ENCODE results near the gene TARS3. TPM values are rescaled to one million over a fixed set of nuclear protein-coding genes. Genes with fewer than 3 reads are reported as not detected.
"Not testable (repeated sequence)": the region's sequence is repeated elsewhere in the genome, so short reads cannot be mapped to it uniquely, and the experiment has no call there.

TARS3 gene
- 10.4 and 10.5 TPM in 2 replicates for total RNA-seq

DNA sequence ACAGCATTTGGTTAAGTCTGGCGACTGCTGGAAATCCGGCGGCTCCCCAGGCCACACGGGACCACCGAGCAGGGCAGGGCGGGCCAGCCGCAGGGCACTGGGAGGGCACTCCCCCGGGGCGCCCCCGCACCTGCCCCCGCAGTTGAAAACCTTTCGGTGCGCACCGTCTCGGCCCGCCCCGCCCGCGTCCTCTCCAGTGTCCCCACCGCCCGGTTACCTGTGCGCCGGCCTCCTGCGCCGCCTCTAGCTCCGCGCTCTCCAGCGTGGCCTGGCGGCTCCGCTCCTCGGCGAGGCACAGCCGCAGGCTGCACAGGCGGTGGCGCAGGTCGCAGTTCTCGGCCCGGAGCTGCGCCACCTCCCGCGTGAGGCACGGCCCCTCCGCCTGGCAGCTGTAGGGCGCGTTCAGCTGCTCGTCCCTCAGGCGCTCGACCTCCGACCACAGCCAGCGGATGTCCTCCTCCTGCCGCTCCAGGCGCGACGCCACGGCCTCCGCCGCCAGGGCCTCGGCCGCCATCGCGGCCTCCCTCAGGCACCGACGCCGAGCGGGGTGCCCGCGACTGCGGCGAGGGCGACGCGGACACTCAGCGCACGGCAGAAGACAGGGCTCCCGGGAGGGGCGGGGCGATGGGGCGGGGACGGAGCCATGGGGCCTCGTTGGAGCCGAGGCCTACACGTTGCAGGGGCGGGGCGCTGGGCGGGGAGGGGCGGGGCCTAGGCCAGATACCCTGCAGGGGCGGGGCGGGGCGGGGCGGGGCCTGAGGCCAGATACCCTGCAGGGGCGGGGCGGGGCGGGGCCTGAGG lies at the start of gene TARS3:
TARS3 (minus strand) TSS at position 600 of the 801 bp plus-strand sequence; CDS start at position 514, 86 bp downstream.
- no peaks in the 10 kb centered on the region for H3K36me3 ChIP-seq (ENCODE audit: control insufficient read depth, insufficient read depth, low read length)
- no peak for DNase-seq (ENCODE audit: low read depth)
- H3K27me3 ChIP-seq (ENCODE audit: control insufficient read depth, insufficient read depth, low read length) = no peaks in the 10 kb centered on the region
- peak within 1 kb of the TSS; percentile 81 for H3K4me3 ChIP-seq (ENCODE audit: low read depth, low read length)
- TF ChIP-seq, protein P1, sequence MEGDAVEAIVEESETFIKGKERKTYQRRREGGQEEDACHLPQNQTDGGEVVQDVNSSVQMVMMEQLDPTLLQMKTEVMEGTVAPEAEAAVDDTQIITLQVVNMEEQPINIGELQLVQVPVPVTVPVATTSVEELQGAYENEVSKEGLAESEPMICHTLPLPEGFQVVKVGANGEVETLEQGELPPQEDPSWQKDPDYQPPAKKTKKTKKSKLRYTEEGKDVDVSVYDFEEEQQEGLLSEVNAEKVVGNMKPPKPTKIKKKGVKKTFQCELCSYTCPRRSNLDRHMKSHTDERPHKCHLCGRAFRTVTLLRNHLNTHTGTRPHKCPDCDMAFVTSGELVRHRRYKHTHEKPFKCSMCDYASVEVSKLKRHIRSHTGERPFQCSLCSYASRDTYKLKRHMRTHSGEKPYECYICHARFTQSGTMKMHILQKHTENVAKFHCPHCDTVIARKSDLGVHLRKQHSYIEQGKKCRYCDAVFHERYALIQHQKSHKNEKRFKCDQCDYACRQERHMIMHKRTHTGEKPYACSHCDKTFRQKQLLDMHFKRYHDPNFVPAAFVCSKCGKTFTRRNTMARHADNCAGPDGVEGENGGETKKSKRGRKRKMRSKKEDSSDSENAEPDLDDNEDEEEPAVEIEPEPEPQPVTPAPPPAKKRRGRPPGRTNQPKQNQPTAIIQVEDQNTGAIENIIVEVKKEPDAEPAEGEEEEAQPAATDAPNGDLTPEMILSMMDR (IDR thresholded peaks at IDR 0.05; ENCODE audit: insufficient read depth, low read length, poor library complexity, severe bottlenecking) = no peak

DNA sequence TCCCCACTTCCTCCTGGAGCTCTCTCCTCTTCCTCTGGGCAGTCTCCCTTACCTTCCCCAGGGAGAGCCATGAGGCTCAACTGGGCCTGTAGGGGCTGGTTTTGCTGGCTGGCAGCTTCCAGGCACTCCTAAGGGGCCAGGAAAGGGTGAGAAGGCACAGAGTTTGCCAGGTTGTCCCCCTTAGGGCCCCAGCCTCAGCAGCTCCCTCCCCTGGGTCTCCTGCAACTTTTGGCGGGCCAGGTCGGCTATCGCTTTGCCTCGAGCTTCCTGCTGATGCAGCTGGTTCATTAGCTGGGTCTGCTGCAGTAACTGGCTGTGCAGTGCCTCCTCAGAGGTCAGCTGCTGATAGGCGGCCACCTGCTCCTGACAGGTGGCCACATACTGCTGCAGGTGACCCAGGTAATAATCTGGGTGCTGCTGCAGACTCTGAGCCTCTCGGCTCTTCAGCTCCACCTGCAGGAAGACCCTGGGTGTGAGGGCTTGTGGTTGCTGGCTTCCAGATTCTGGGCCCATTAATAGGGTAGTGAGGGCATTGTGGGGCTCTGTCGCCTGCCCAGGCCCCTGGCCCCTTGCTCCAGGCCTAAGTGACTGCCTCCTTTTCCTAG lies 49.3 kb upstream of the TARS3 start:
- DNase-seq (ENCODE audit: low read depth) = no peak
- Histone ChIP-seq H3K4me3 (ENCODE audit: low read depth, low read length) (no peak overlapping the region), H3K36me3 (ENCODE audit: control insufficient read depth, insufficient read depth, low read length) (no peaks in the 10 kb centered on the region), H3K27me3 (ENCODE audit: control insufficient read depth, insufficient read depth, low read length) (no peaks in the 10 kb centered on the region)
- TF ChIP-seq, protein P1 (IDR thresholded peaks at IDR 0.05; ENCODE audit: insufficient read depth, low read length, poor library complexity, severe bottlenecking) = no peak

DNA sequence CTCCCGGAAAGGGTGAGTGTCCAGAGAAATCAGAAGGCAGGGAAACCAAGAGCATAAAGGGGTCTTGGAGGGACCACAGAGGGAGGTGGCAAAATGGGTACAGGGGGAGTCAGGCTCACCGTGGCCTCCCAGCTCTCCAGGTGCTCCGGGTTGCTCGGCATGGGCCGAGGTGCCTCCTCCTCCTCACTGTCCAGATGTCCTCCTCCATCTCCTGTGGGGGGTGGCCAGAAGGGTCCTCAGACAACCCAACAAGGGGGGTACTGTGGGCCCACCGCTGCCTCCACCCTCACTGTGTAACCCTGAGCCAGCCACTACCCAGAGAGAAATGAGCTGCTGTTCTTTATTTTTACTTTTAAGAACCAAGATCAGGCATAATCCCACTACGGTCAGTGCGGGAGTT lies 48.6 kb upstream of the TARS3 start:
- DNase-seq (ENCODE audit: low read depth) = no peak
- H3K4me3 ChIP-seq (ENCODE audit: low read depth, low read length) = no peak overlapping the region
- no peaks in the 10 kb centered on the region for H3K36me3 ChIP-seq (ENCODE audit: control insufficient read depth, insufficient read depth, low read length)
- H3K27me3 ChIP-seq (ENCODE audit: control insufficient read depth, insufficient read depth, low read length) = no peaks in the 10 kb centered on the region
- TF ChIP-seq, protein P1 (IDR thresholded peaks at IDR 0.05; ENCODE audit: insufficient read depth, low read length, poor library complexity, severe bottlenecking) = no peak

DNA sequence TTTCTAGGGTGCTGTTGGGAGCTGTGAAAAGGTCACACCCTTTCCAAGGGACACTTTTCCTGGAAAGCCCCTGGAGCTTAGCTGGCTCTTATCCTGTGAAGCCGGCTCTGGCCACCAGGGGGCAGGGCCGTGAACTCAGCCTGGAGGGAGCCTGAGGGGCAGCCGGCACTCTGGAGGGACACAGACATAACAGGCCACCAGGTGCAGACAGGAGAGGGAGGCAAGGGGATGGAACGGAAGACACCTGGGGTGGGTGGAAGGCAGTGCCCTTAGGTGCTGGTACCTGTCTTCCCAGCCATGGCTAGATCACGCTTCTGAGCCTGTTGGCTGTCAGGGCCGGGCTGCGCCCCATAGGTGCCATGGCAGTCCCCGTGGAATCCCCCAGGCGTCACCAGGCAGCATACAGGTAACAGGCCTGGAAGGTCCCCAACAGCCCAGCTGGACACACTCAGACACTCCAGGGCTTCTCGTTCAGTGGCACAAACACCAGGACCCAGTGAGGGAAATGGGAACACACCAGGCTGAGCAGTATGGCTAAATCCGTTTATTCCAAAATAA lies 42.9 kb upstream of the TARS3 start:
- H3K4me3 ChIP-seq (ENCODE audit: low read depth, low read length); H3K36me3 ChIP-seq (ENCODE audit: control insufficient read depth, insufficient read depth, low read length); H3K27me3 ChIP-seq (ENCODE audit: control insufficient read depth, insufficient read depth, low read length); DNase-seq (ENCODE audit: low read depth): not testable (repeated sequence)

DNA sequence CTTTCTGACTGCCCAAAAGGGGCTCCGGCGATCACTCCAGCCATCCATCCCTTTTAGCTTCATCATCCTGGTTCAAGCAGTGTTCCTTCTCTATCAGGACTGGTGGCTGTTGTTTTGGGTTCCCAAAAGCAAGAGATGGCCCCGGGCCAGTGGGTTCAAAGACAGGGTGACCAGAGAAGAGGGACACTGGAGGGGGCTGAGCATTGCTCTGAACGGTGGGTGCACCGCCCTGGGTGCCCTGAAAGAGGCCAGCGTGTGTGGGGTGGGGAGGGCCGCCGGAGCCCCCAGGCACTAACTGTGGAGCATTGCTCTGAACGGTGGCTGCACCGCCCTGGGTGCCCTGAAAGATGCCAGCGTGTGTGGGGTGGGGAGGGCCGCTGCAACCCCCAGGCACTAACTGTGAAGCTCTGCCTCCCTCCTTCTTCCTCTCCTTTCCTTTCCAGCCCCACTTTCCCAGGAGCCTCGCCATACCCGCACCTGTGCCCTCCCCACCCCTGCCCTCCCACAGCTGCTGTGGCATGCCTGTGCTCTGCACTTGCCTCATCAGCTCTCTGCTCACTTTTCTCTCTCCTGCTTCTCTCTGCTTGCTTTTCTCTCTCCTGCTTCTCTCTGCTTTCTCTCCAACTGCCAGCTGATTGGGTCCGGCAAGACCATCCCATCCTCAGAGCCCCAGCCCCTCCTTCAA lies 41.6 kb upstream of the TARS3 start:
- H3K36me3 ChIP-seq (ENCODE audit: control insufficient read depth, insufficient read depth, low read length) = no peaks in the 10 kb centered on the region
- TF ChIP-seq, protein P1 (IDR thresholded peaks at IDR 0.05; ENCODE audit: insufficient read depth, low read length, poor library complexity, severe bottlenecking) = no peak
- no peak overlapping the region for H3K4me3 ChIP-seq (ENCODE audit: low read depth, low read length)
- H3K27me3 ChIP-seq (ENCODE audit: control insufficient read depth, insufficient read depth, low read length) = no peaks in the 10 kb centered on the region
- no peak for DNase-seq (ENCODE audit: low read depth)

DNA sequence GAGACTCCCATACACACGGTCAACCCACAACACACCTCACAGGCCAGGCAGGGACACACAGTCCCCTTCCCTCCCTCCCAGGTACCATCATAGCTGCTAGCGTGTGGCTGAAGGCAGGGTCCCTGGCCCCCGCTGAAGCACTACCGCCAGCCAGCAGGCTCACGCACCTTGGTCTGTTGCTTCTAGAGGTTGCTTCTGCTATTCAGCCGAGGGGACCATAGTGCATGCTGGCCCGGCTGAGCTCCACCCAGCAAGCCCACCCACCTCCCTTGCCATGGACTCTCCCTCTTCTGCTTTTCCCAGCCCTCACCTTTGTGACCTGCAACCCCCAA lies 41.0 kb upstream of the TARS3 start:
- H3K36me3 ChIP-seq (ENCODE audit: control insufficient read depth, insufficient read depth, low read length); H3K27me3 ChIP-seq (ENCODE audit: control insufficient read depth, insufficient read depth, low read length); H3K4me3 ChIP-seq (ENCODE audit: low read depth, low read length); DNase-seq (ENCODE audit: low read depth): not testable (repeated sequence)

DNA sequence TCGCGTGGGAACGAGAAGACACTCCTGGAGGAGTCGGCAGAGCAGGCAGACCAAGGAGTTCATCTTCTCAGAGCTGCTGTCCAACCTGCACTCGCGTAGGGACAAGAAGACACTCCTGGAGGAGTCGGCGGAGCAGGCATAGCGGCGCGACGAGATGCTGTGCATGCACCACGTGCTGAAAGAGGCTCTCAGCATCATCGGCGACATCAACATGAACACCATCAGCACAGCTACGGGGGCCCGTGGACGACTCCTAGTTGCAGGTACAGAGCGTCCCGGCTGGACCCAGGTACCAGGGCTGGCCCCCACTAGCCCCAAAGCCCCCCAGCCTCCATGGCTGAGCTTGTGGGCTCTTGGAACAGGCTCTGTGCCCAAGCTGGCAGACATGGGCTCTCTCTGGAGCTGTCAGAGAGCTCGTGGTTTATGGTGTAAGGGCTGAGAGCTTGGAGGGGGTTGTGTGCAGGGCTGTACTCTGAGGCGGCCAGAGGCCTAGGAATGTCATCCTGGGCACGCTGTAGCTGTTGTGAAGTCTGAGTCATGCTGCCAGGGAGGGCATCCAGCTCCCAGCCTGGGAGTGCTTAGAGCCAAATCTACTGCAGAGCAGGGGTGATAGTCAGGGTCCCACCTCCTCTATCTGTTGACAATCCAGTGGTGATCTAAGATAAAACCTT lies 40.5 kb upstream of the TARS3 start:
- not testable (repeated sequence) for H3K36me3 ChIP-seq (ENCODE audit: control insufficient read depth, insufficient read depth, low read length); DNase-seq (ENCODE audit: low read depth); H3K27me3 ChIP-seq (ENCODE audit: control insufficient read depth, insufficient read depth, low read length); H3K4me3 ChIP-seq (ENCODE audit: low read depth, low read length)

DNA sequence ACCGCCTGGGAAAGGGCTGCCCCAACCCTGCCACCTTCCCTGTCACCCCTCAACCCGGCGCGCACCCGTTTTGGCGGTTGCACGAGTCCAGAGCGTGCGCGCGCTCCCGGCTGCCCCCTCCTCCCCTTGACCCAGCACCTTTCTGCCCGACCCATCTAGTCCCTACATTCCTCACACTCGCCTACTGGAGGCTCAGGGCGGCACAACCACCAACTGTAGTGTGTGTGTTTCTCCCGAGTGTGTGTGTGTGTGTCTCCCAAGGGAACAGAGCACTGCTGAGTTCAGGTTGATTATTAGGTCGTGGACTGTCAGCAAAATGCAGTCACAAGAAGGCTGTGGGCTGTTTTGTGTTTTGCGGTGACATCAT lies 22.4 kb upstream of the TARS3 start:
- not testable (repeated sequence) for H3K4me3 ChIP-seq (ENCODE audit: low read depth, low read length); H3K27me3 ChIP-seq (ENCODE audit: control insufficient read depth, insufficient read depth, low read length); DNase-seq (ENCODE audit: low read depth); H3K36me3 ChIP-seq (ENCODE audit: control insufficient read depth, insufficient read depth, low read length)

DNA sequence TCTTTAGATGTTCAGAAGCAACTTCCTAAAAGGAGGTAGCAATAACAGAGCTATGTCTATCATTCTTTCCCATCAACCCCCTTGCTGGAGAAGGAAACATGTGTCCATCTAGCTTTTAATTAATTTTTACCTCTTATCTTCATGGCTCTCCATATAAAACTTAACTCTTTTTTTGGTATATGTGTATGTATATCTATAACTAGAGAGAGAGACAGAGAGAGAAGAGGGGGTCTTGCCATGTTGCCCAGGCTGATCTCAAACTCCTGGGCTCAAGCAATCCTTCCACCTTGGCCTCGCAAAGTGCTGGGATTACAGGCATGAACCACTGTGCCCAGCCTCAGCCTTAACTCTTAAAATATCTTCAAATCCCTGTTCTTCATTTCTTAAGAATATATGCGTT lies 10.6 kb upstream of the TARS3 start:
- DNase-seq (ENCODE audit: low read depth); H3K27me3 ChIP-seq (ENCODE audit: control insufficient read depth, insufficient read depth, low read length): not testable (repeated sequence)

More for the DNA sequence above, 10.6 kb upstream of the TARS3 start:
- not testable (repeated sequence) for H3K36me3 ChIP-seq (ENCODE audit: control insufficient read depth, insufficient read depth, low read length); H3K4me3 ChIP-seq (ENCODE audit: low read depth, low read length)
